ENCODE measurements around the gene PRR11.
"Not testable (repeated sequence)": the region's sequence is repeated elsewhere in the genome, so short reads cannot be mapped to it uniquely, and the experiment has no call there.

Gene PRR11

GRCh38 chr17:59155439-59156177 lies at the start of gene PRR11:
Gene PRR11 (plus strand): TSS chr17:59155746. CDS start chr17:59169753, 14,007 bp downstream.
- DNase-seq: no peak

GRCh38 chr17:59105852-59106462 lies 49.6 kb upstream of the PRR11 start:
- DNase-seq: peak; percentile 65

- peak; percentile 99 for DNase-seq
Measured at GRCh38 chr17:59106463-59107305, 48.9 kb upstream of the PRR11 start, which contains the start of gene TRIM37. Gene TRIM37 (minus strand): TSS chr17:59106880. CDS start chr17:59106461, 419 bp downstream.

GRCh38 chr17:59107306-59107670 lies 48.3 kb upstream of the PRR11 start:
- no peak for DNase-seq

DNA sequence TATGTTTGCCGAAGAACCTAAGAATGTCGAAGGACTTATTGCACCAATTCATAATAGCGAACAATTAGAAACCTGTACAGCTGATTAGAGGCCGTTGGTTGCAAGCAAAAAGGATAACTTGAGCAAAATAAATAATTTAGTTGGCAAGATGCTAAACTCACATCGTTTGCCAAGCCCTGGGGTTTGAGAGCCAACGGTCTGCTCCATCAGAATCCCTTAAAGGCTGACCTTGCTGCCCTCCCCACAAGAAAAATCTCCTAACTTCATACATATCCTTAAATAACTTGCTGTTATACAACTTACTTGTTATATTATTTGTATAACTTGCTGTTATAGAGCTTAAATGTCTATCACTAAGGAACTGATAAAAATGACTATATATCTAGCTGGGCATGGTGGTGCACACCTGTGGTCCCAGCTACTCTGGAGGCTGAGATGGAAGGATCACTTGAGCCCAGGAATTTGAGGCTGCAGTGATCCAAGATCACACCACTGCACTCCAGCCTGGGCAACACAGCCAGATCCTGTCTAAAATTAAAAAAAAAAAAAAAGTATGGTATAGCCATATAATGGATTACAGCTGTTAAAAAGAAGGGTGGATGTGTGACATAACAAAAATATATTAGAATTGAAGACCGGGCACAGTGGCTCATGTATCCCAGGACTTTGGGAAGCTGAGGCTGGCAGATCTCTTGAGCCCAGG lies 47.0 kb upstream of the PRR11 start:
- no peak for DNase-seq

GRCh38 chr17:59110973-59111372 lies 44.6 kb upstream of the PRR11 start:
- DNase-seq: no peak

GRCh38 chr17:59111539-59111938 lies 44.0 kb upstream of the PRR11 start:
- DNase-seq: no peak

GRCh38 chr17:59115474-59115873 lies 40.1 kb upstream of the PRR11 start:
- DNase-seq: no peak

DNA sequence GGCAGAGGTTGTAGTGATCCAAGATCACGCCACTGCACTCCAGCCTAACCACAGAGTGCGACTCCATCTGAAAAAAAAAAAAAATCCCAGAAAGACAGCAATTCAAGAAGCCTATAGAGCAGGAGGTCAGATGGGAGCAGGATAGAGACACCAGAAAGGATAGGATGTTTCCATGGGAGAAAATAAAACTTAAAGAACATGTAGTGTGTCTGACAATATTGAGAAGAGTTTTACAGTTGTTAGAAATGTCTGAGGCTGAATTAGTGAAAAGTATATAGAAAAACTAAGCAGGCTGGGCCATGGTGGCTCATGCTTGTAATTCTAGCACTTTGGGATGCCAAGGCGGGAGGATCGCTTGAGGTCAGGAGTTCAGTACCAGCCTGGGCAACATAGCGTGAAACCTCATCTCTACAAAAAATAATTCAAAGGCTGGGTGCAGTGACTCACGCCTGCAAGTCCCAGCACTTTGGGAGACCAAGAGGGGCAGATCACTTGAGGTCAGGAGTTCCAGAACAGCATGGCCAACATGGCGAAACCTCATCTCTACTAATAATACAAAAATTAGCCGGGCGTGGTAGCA lies 33.6 kb upstream of the PRR11 start:
- DNase-seq: no peak

DNA sequence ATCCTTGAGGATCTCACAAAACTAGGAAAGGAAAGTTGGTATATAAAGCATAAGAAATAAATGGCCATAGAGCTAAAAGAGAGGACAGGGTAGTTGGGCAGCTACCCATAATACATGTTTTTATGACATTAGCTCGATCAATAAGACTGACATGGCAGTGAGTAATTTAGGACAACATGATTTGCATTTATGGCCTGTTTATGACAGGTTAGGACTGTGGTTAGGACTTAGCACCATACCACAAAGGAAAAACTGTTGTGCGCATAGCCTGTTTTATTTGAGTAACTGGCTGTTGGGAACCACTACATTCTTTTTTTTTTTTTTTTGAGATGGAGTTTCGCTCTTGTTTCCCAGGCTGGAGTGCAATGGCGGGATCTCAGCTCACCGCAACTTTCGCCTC lies 30.9 kb upstream of the PRR11 start:
- DNase-seq: no peak

DNA sequence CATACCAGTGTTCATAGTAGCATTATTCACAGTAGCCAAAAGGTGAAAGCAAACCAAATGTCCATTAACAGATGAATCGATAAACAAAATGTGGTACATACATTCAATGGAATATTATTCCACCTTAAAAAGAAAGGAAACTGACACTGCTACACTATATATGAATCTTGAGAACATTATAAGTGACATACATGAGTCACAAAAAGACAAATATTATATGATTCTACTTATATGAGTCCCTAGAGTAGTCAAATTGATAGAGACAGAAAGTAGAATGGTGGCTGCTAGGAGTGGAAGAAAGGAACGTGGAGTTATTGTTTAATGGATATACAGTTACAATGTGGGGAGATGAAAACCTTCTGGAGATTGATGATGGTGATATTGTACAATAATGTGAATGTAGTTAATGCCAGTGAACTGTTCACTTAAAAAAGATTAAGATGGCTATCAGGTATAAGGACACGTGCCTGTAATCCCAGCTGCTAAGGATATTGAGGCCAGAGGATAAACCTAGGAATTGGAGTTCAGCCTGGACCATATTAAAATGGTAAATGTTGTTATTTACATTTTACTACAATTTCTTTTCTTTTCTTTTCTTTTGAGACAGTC lies 28.6 kb upstream of the PRR11 start:
- no peak for DNase-seq

GRCh38 chr17:59129814-59130213 lies 25.7 kb upstream of the PRR11 start:
- no peak for DNase-seq

- DNase-seq: no peak
Measured at GRCh38 chr17:59131131-59131530, 24.4 kb upstream of the PRR11 start.

- not testable (repeated sequence) for DNase-seq
Measured at GRCh38 chr17:59138339-59138738, 17.2 kb upstream of the PRR11 start.

DNA sequence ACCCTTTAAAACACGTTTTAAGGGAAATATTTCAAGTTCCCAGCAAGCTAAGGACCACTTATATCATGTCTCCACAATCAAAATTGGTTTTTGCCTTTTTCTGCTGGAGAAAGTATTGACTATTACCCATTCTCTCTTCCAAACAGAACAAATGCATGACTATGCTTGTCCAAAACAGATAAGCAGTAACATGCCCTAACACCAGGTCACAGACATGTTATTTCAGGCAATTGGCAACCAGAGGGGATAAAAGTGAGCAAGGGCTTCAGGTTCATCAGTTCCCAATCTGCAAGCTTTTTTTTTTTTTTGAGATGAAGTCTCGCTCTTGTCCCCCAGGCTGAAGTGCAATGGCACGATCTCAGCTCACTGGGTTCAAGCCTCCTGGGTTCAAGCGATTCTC lies 15.6 kb upstream of the PRR11 start:
- no peak for DNase-seq

- DNase-seq: no peak
Measured at GRCh38 chr17:59141860-59142259, 13.7 kb upstream of the PRR11 start.

- DNase-seq: no peak
Measured at GRCh38 chr17:59145571-59146096, 9.9 kb upstream of the PRR11 start.

- DNase-seq: no peak
Measured at GRCh38 chr17:59149051-59149450, 6.5 kb upstream of the PRR11 start.

GRCh38 chr17:59149841-59150511 lies 5.6 kb upstream of the PRR11 start:
- DNase-seq: no peak

GRCh38 chr17:59151006-59151405 lies 4.5 kb upstream of the PRR11 start:
- DNase-seq: no peak

GRCh38 chr17:59151591-59151990 lies 4.0 kb upstream of the PRR11 start:
- no peak for DNase-seq

Measured in right hindlimb (tissue), 1 donor.